Psoas muscle (tissue), 8 donors: ENCODE results near the gene PARP3. TPM values are rescaled to one million over a fixed set of nuclear protein-coding genes. Genes with fewer than 3 reads are reported as not detected.

Experiments
- ATAC-seq, 4 donors: fragments of 200-7000 bp; cut with Tn5 transposase; one replicate each; pipeline ENCODE4 v1.9.1; 2020; ENCODE audit warnings: moderate library complexity in 3 of 4, mild to moderate bottlenecking in 2 of 4
- DNase-seq, 2 donors: peaks; one replicate each; pipeline ENCODE4 v3.0.0-alpha.2; 2020
- H3K27ac ChIP-seq: fragments of 200-600 bp; one replicate; pipeline ENCODE4 v1.8.0; 2022
- H3K27me3 ChIP-seq, 3 donors: fragments of 200-600 bp in 1 of 3; one replicate each; pipeline versions ENCODE4 v1.6.1 to v1.8.0; 2013 to 2022; ENCODE audit warnings: low read length in 2 of 3, mild to moderate bottlenecking in 2 of 3, moderate library complexity in 1 of 3; ENCODE audit not compliant: insufficient read depth in 3 of 3
- H3K36me3 ChIP-seq, 2 donors: fragments of 200-600 bp in 1 of 2; one replicate each; pipeline versions ENCODE4 v1.6.1 to v1.8.0; 2013 to 2022; ENCODE audit warnings: low read depth in 1 of 2, mild to moderate bottlenecking in 1 of 2, moderate library complexity in 1 of 2; ENCODE audit not compliant: insufficient read depth in 1 of 2
- H3K4me1 ChIP-seq: fragments of 200-600 bp; one replicate; pipeline ENCODE4 v1.8.0; 2022
- H3K4me3 ChIP-seq: fragments of 200-600 bp; one replicate; pipeline ENCODE4 v1.8.0; 2022; ENCODE audit warnings: mild to moderate bottlenecking
- H3K9me3 ChIP-seq: fragments of 200-600 bp; one replicate; pipeline ENCODE4 v1.8.0; 2022
- WGBS, 3 donors: extraction: QIAGEN DNeasy Blood & Tissue Kit; methylation state at CpG; one replicate each; pipeline versions ENCODE4 v1.1.6 to v1.1.7; 2013; 5-methylcytosine and 5-hydroxymethylcytosine counted together
- intact Hi-C, 2 donors: fragments of 100-400 bp; cut with DNase I; formaldehyde crosslinking; loops; one replicate each; pipeline versions ENCODE4 v1.11.0 to v1.14.2; 2022
- polyA plus RNA-seq, 3 donors: library from polyadenylated mRNA; stranded (reverse); fragments of 200-250 nt; gene quantifications; one replicate each; pipeline ENCODE4 v1.2.3, GENCODE V29; 2013
- total RNA-seq, 4 donors: library from RNA; stranded (reverse); fragmentation: NEBNext Ultra II Directional in 2 of 4; extraction: Animal tissue kit (Norgen Biotek cat#: 25700) in 2 of 4; gene quantifications; one replicate each; pipeline versions ENCODE4 v1.2.1 to v1.2.4, GENCODE V29; 2021 to 2023
- TF ChIP-seq, protein P1 (sequence below): fragments of 200-600 bp; IDR thresholded peaks from one replicate; pipeline ENCODE4 v1.8.0; 2022; ENCODE audit warnings: antibody characterized with exemption
- donor health status: healthy with polysubstance abuse.
- donor health status: DM: no; HTN: no; CAD: no; lungs with moderate emphysema.
- donor health status: Bipolar disorder and iron deficiency.
- donor health status: healthy.
- donor health status: DM: yes; HTN: yes; CAD: no.
- donor health status: DM: no; HTN: no; CAD: no.
- donor health status: DM: no; HTN: no; CAD: no.
- donor health status: DM: yes; HTN: yes; CAD: no.

The PARP3 gene
- total and polyA plus RNA-seq, 7 donors = 5.2 to 15.8 (median 11.3) TPM

DNA sequence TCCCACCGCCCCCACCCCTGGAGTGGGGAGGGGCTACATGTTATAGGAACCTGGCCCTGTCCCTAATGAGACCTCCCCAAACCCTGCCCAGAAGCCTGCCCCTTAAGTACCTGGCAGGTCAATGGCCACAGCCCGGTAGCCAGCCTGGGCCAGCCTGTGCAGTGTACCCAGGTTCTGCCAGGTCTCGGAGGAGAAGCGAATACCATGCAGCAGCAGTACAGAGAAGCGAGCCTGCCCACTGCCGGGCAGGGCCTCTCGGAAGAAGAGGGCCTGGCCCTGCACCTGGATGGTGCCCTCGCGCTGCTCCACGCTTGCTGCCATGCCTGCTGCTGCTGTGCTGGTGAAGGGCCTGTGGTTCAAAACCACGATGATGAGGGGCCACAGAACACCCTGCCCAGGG is 29.2 kb downstream of the PARP3 start:
- intact Hi-C loops = no loop called here
- Histone ChIP-seq H3K4me1 (peaks cover 37% of the 10 kb centered on the region), H3K27me3 (no peaks in the 10 kb centered on the region), H3K27ac (peak overlapping the region; percentile 60), H3K36me3 (no peaks in the 10 kb centered on the region), H3K4me3 (no peak overlapping the region), H3K9me3 (no peaks in the 10 kb centered on the region)
- ATAC-seq (no peak), DNase-seq (no peak)
- TF ChIP-seq, protein P1, sequence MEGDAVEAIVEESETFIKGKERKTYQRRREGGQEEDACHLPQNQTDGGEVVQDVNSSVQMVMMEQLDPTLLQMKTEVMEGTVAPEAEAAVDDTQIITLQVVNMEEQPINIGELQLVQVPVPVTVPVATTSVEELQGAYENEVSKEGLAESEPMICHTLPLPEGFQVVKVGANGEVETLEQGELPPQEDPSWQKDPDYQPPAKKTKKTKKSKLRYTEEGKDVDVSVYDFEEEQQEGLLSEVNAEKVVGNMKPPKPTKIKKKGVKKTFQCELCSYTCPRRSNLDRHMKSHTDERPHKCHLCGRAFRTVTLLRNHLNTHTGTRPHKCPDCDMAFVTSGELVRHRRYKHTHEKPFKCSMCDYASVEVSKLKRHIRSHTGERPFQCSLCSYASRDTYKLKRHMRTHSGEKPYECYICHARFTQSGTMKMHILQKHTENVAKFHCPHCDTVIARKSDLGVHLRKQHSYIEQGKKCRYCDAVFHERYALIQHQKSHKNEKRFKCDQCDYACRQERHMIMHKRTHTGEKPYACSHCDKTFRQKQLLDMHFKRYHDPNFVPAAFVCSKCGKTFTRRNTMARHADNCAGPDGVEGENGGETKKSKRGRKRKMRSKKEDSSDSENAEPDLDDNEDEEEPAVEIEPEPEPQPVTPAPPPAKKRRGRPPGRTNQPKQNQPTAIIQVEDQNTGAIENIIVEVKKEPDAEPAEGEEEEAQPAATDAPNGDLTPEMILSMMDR = no peak
- 75 to 90% (median 76%) methylated on average over 11 of the region's 11 CpGs for WGBS, 3 donors

DNA sequence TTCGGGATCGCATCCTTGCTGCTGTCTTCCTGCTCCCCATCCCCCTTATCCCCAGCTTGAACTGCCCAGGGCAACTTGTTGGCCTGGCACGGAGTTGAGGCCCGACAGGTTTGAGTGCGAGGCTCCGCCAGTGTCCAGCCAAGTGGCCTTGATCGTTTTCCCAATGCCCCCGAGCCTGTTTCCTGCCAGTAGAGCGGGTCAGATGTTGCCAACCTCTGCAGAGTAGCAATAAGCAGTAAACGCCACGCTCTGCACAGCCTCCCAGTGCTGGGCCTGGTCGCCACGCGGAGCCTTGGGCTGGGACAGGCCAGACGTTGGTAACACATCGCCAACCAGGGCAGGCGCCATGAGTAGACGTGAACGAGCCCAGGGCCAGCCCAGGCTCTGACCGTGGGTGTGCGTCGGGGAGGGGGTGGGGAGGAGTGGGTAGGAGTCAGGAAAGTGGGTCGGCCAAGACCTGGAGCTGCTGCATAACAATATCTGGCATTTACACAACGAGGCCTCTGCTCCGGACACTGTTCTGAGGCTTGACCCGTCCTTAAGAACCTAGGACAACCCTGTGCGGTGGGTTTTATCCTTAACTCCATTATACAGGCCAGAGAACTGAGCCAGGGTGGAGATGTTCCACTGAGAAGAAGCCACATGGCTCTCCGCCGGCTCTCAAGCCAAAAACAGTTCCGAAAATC is 32.3 kb downstream of the PARP3 start:
- intact Hi-C loops = loop anchor here (1.0 to 2.0 kb wide), 2 partner anchors 32 kb away; partner anchors contain the start of gene PARP3 (in 2 of the 2)
- TF ChIP-seq, protein P1 = no peak
- Histone ChIP-seq H3K27ac (peak overlapping the region; percentile 93), H3K36me3 (no peaks in the 10 kb centered on the region), H3K27me3 (no peaks in the 10 kb centered on the region), H3K4me1 (peaks cover 35% of the 10 kb centered on the region), H3K4me3 (peak overlapping the region; percentile 75), H3K9me3 (no peaks in the 10 kb centered on the region)
- WGBS, 3 donors = 8 to 15% (median 9%) methylated on average over 30 of the region's 30 CpGs
- ATAC-seq = peak; percentile 40 to 57 (median 44)
- peak; percentile 50 to 70 for DNase-seq

DNA sequence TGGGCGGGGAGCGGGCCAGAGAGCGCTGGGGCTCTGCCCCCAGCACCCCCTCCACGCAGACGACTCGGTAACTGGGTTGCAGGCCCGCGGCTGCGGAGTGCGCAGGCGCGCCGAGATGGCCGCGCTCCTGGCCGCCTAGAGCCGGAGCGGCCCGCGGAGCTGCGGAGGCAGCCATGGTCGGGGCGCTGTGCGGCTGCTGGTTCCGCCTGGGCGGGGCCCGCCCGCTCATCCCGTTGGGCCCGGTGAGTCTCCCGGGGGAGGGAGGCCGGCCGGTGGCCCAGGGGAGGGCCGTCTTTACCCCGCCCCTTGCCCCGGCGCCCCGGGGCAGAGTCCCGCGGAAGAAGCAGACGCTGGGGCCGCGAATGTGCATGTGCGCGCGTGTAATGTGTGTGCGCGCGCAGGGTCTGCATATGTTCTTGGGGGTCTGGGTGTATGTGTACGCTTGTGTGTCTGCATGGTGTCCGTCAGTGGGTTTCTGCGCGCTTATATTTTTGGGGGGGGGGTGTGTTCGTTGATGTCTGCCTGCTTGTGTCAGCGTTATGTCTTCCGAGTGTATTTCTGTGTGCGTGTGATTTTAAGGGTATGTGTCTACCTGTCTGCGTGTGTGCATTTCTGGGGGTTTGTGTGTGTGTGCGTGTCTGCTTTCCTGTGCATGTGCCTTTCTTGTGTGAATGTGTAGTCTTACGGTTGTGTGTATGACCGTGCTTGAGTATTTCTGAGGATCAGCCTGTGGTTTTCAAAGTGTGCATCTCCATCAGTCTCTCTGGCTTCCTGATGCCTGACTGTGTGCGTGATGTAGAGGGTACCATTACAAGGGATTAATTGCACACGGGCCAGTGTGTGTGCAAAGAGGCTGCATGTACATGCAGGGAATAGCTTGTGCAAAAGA is 33.0 kb downstream of the PARP3 start, which contains the start of gene ABHD14A:
Gene ABHD14A, plus strand, starts transcription at position 102 of the 889 bp plus-strand sequence. Its CDS starts 72 bp downstream, at position 174.
- DNase-seq = peak; percentile 76 to 88
- Histone ChIP-seq H3K9me3 (no peaks in the 10 kb centered on the region), H3K4me1 (peaks cover 30% of the 10 kb centered on the region), H3K36me3 (no peaks in the 10 kb centered on the region), H3K27ac (peak within 1 kb of the TSS; percentile 93), H3K4me3 (peak within 1 kb of the TSS; percentile 75), H3K27me3 (no peaks in the 10 kb centered on the region)
- intact Hi-C loops = loop anchor here (1.0 to 2.0 kb wide), 2 partner anchors 32 to 33 kb away; partner anchors contain the start of gene PARP3 (in 2 of the 2)
- 0 to 1% (median 1%) methylated on average over 51 to 63 of the region's 63 CpGs for WGBS, 3 donors
- peak; percentile 63 to 82 (median 72) for ATAC-seq
- TF ChIP-seq, protein P1 = no peak

DNA sequence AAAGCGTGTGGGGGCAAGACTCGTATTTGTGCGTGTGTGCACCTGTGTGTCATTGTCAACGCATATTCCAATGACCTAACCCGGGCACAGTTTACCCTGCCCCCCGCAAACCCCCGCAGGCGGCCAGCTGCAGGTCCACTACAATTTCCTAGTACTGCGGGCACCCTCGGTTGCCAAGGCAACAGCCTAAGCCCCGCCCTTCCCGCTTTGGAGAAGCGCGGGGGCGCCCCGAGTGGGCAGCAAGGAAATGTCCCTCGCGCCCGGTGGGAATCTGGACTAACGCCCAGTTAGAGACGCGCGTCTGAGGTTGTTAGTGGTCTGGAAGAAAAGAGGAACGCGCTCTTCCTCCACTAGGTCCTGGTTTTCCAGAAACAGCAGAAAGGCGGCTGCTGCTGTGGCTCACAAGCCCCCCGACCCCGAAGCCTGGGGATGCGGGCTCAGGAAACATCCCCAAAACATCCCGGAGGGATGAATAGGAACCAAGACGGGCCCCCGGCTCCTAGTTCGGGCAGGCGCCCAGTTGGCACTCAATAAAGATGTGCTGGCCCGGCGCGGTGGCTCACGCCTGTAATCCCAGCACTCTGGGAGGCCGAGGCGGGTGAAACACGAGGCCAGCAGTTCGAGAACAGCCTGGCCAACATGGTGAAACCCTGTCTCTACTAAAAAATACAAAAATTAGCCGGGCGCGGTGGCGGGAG is 33.8 kb downstream of the PARP3 start:
- intact Hi-C loops = loop anchor here in 1 of 2 donors (2.0 kb wide), 1 partner anchor 33 kb away; the partner anchor contains the start of gene PARP3
- peak overlapping the region; percentile 93 for H3K27ac ChIP-seq
- H3K9me3 ChIP-seq = no peaks in the 10 kb centered on the region
- TF ChIP-seq, protein P1 = no peak
- DNase-seq (peak; percentile 76 to 86), ATAC-seq (no peak)
- no peaks in the 10 kb centered on the region for H3K36me3 ChIP-seq
- H3K27me3 ChIP-seq = no peaks in the 10 kb centered on the region
- H3K4me3 ChIP-seq = peak overlapping the region; percentile 75
- H3K4me1 ChIP-seq = peaks cover 22% of the 10 kb centered on the region
- WGBS, 3 donors = 21 to 41% (median 22%) methylated on average over 39 to 46 of the region's 46 CpGs
